Posterior vena cava (tissue), 2 donors: ENCODE measurements around the gene TFB1M. TPM values are rescaled to one million over a fixed set of nuclear protein-coding genes. Genes with fewer than 3 reads are reported as not detected.
"Not testable (repeated sequence)": the region's sequence is repeated elsewhere in the genome, so short reads cannot be mapped to it uniquely, and the experiment has no call there.

Source experiments
- DNase-seq: peaks from one replicate; pipeline ENCODE4 v3.0.0-alpha.2; 2020; ENCODE audit warnings: low spot score
- intact Hi-C, 2 donors: fragments of 100-400 bp; cut with DNase I; formaldehyde crosslinking; loops; one replicate each; pipeline versions ENCODE4 v1.14.1 to v1.14.2; 2022 to 2023
- total RNA-seq, 2 donors: library from RNA; stranded (reverse); fragmentation: NEBNext Ultra II Directional; extraction: Animal tissue kit (Norgen Biotek cat#: 25700); gene quantifications; one replicate each; pipeline ENCODE4 v1.2.1, GENCODE V29; 2021
- donor health status: DM: yes; HTN: yes; CAD: no.
- donor health status: DM: yes; HTN: yes; CAD: no.

The TFB1M gene
- total RNA-seq, 2 donors from 2014 or later: 18.6 to 19.2 TPM

- intact Hi-C loops: no loop called here
- no peak for DNase-seq
Observed at GRCh38 chr6:155250701-155251381, 63.4 kb downstream of the TFB1M start.

GRCh38 chr6:155248008-155249001, 66.0 kb downstream of the TFB1M start:
- no peak for DNase-seq
- intact Hi-C loops: loop anchor here (5.0 kb wide), 2 partner anchors 66 to 71 kb away; no protein-coding TSS in a partner anchor

- no peak for DNase-seq
- intact Hi-C loops: loop anchor here (5.0 kb wide), 2 partner anchors 65 to 70 kb away; no protein-coding TSS in a partner anchor
Observed at GRCh38 chr6:155247618-155248007, 66.7 kb downstream of the TFB1M start.

- no peak for DNase-seq
- intact Hi-C loops: loop anchor here (5.0 kb wide), 2 partner anchors 65 to 70 kb away; no protein-coding TSS in a partner anchor
Observed at GRCh38 chr6:155246825-155247224, 67.5 kb downstream of the TFB1M start.

GRCh38 chr6:155245831-155246230, 68.5 kb downstream of the TFB1M start:
- intact Hi-C loops: loop anchor here (5.0 kb wide), 2 partner anchors 64 to 69 kb away; no protein-coding TSS in a partner anchor
- no peak for DNase-seq

- intact Hi-C loops: loop anchor here (5.0 kb wide), 2 partner anchors 63 to 68 kb away; no protein-coding TSS in a partner anchor
- no peak for DNase-seq
Observed at GRCh38 chr6:155245193-155245592, 69.1 kb downstream of the TFB1M start.

GRCh38 chr6:155244434-155244833, 69.8 kb downstream of the TFB1M start:
- no peak for DNase-seq
- intact Hi-C loops: no loop called here

GRCh38 chr6:155241966-155242365, 72.3 kb downstream of the TFB1M start:
- no peak for DNase-seq
- intact Hi-C loops: no loop called here

GRCh38 chr6:155240905-155241600, 73.2 kb downstream of the TFB1M start:
- intact Hi-C loops: no loop called here
- no peak for DNase-seq

GRCh38 chr6:155237613-155238012, 76.7 kb downstream of the TFB1M start:
- intact Hi-C loops: no loop called here
- DNase-seq: no peak

GRCh38 chr6:155235087-155235486, 79.2 kb downstream of the TFB1M start:
- no peak for DNase-seq
- intact Hi-C loops: no loop called here

GRCh38 chr6:155234687-155235086, 79.6 kb downstream of the TFB1M start:
- intact Hi-C loops: no loop called here
- no peak for DNase-seq

GRCh38 chr6:155234167-155234566, 80.1 kb downstream of the TFB1M start:
- no peak for DNase-seq
- intact Hi-C loops: no loop called here

GRCh38 chr6:155232848-155233247, 81.4 kb downstream of the TFB1M start:
- intact Hi-C loops: no loop called here
- DNase-seq: no peak

- intact Hi-C loops: not testable (repeated sequence)
Observed at GRCh38 chr6:155230975-155231374, 83.3 kb downstream of the TFB1M start.

GRCh38 chr6:155228546-155229166, 85.6 kb downstream of the TFB1M start:
- no peak for DNase-seq
- intact Hi-C loops: loop anchor here in 1 of 2 donors (2.0 kb wide), 1 partner anchor 38 kb away; no protein-coding TSS in a partner anchor

More at GRCh38 chr6:155230975-155231374, 83.3 kb downstream of the TFB1M start:
- not testable (repeated sequence) for DNase-seq

GRCh38 chr6:155227046-155227445, 87.2 kb downstream of the TFB1M start:
- intact Hi-C loops: no loop called here
- DNase-seq: no peak

- intact Hi-C loops: no loop called here
- no peak for DNase-seq
Observed at GRCh38 chr6:155224618-155225017, 89.7 kb downstream of the TFB1M start.
